ENCODE measurements around the gene ASB8. TPM values are rescaled to one million over a fixed set of nuclear protein-coding genes. Genes with fewer than 3 reads are reported as not detected.

ASB8 gene
- 12.0 and 16.4 TPM in 2 replicates for total RNA-seq

GRCh38 chr12:48157018-48157888 is at the start of gene ASB8:
Gene ASB8, minus strand, starts transcription at chr12:48157515. Its CDS starts 4,019 bp downstream, at chr12:48153496.

GRCh38 chr12:48203192-48203591 is 45.9 kb upstream of the ASB8 start, which contains the start of gene OR10AD1:
Gene OR10AD1, minus strand, starts transcription at chr12:48203292. Its CDS starts 0 bp downstream, at chr12:48203292.

GRCh38 chr12:48183091-48183875 is 26.0 kb upstream of the ASB8 start, which contains the start of gene CCDC184:
Gene CCDC184, plus strand, starts transcription at chr12:48183644. Its CDS starts 479 bp downstream, at chr12:48184123.

GRCh38 chr12:48119078-48119833 is 38.1 kb downstream of the ASB8 start, which contains the start of gene PFKM:
Gene PFKM, plus strand, starts transcription at chr12:48119364. Its CDS starts 3,411 bp downstream, at chr12:48122775.

GRCh38 chr12:48105867-48106680 is 51.2 kb downstream of the ASB8 start, which contains the start of gene SENP1:
Gene SENP1, minus strand, starts transcription at chr12:48106079. Its CDS starts 4,607 bp downstream, at chr12:48101472.

Other genes with a start within 250 kb of the ASB8 start
- gene TMEM106C, start 193.9 kb downstream of the ASB8 start, total RNA-seq: 49.1 and 71.1 TPM in 2 replicates
- gene COL2A1, start 153.0 kb downstream of the ASB8 start, total RNA-seq: under 0.01 TPM in 1 of 2 replicates, not detected in the other
- 7.3 and 14.3 TPM in 2 replicates for gene SENP1, start 51.4 kb downstream of the ASB8 start, total RNA-seq
- 51.6 and 65.0 TPM in 2 replicates for gene PFKM, start 38.2 kb downstream of the ASB8 start, total RNA-seq
- 0.06 TPM in 1 of 2 replicates, not detected in the other for gene CCDC184, start 26.1 kb upstream of the ASB8 start, total RNA-seq
- not detected in 2 replicates for gene OR10AD1, start 45.8 kb upstream of the ASB8 start, total RNA-seq
- 1.1 TPM in 2 replicates for gene ZNF641, start 193.4 kb upstream of the ASB8 start, total RNA-seq